HepG2 (cell line): ENCODE data around the gene P2RY6. TPM values are rescaled to one million over a fixed set of nuclear protein-coding genes. Genes with fewer than 3 reads are reported as not detected.

Experiments
- ARID3A ChIP-seq: IDR thresholded peaks from 2 replicates; pipeline ENCODE4 v1.6.1; 2012; ENCODE audit warnings: low read depth, low read length, improper control_type of control experiment
- BCL6 ChIP-seq: IDR thresholded peaks from 2 replicates; pipeline ENCODE4 v1.6.1; 2016; ENCODE audit warnings: missing genetic modification reagents, missing compliant biosample characterization
- HMG20A ChIP-seq: IDR thresholded peaks from 2 replicates; pipeline ENCODE4 v1.6.1; 2016; ENCODE audit warnings: borderline replicate concordance
- HNRNPL ChIP-seq: fragments of 200-400 bp; formaldehyde crosslinking; IDR thresholded peaks from 2 replicates; pipeline ENCODE4 v1.6.1; 2017; ENCODE audit warnings: mild to moderate bottlenecking, low read depth, low read length
- IKZF4 ChIP-seq: sonication (generic); formaldehyde crosslinking; IDR thresholded peaks from 2 replicates; pipeline ENCODE4 v1.5.1; 2020; ENCODE audit warnings: borderline replicate concordance, mild to moderate bottlenecking, low read depth, missing genetic modification reagents; ENCODE audit errors: not compliant biosample characterization
- NFAT5 ChIP-seq: sonication (generic); formaldehyde crosslinking; IDR thresholded peaks from 2 replicates; pipeline ENCODE4 v1.4.0; 2020; ENCODE audit warnings: missing genetic modification reagents
- RFX3 ChIP-seq: IDR thresholded peaks from 2 replicates; pipeline ENCODE4 v1.6.1; 2016; ENCODE audit warnings: missing biosample characterization, missing genetic modification reagents
- RXRB ChIP-seq: IDR thresholded peaks from 2 replicates; pipeline ENCODE4 v1.6.1; 2016; ENCODE audit warnings: borderline replicate concordance, missing genetic modification reagents, missing compliant biosample characterization
- TP53 ChIP-seq: sonication (generic); formaldehyde crosslinking; conservative IDR thresholded peaks from 2 replicates; pipeline ENCODE4 v1.4.0; 2020; ENCODE audit warnings: missing genetic modification reagents
- ZNF160 ChIP-seq: sonication (generic); formaldehyde crosslinking; IDR thresholded peaks from 2 replicates; pipeline ENCODE4 v1.8.0; 2022; ENCODE audit warnings: mild to moderate bottlenecking, inconsistent platforms, missing genetic modification reagents
- ZNF24 ChIP-seq: fragments of 450-650 bp; IDR thresholded peaks from 2 replicates; pipeline ENCODE4 v1.6.1; 2017; ENCODE audit warnings: antibody characterized with exemption, mild to moderate bottlenecking
- ZSCAN12 ChIP-seq: sonication (generic); formaldehyde crosslinking; IDR thresholded peaks from 2 replicates; pipeline ENCODE4 v1.9.0; 2021; ENCODE audit warnings: mild to moderate bottlenecking, missing genetic modification reagents
- polyA plus RNA-seq, 8 experiments: library from polyadenylated mRNA; depleted of rRNA in 3 of 8; stranded (reverse) in 7 of 8; unstranded in 1 of 8; fragments of >200 nt; fragmentation: Illumina TruSeq in 4 of 8; extraction: Trizol in 4 of 8; gene quantifications; 2 replicates each; pipeline versions ENCODE4 v1.2.1 to v1.2.3, GENCODE V29; 2011 to 2016; ENCODE audit warnings: low read depth in 4 of 8, missing spikeins in 1 of 8, mixed read lengths in 1 of 8; ENCODE audit not compliant: insufficient read depth in 1 of 8
- total RNA-seq, 5 experiments: library from RNA; depleted of rRNA; stranded (reverse); fragments of >200 nt; fragmentation: Illumina TruSeq; extraction: Trizol; gene quantifications; 2 replicates each; pipeline ENCODE4 v1.2.3, GENCODE V29; 2016; ENCODE audit warnings: low read depth in 1 of 5
- TF ChIP-seq, protein P1 (sequence below), 2 experiments: sonication (generic) in 1 of 2; formaldehyde crosslinking in 1 of 2; IDR thresholded peaks; 2 replicates each; pipeline versions ENCODE4 v1.5.1 to v1.6.1; 2011 to 2020; ENCODE audit warnings: borderline replicate concordance in 1 of 2, low read depth in 1 of 2, low read length in 1 of 2, mild to moderate bottlenecking in 1 of 2, missing genetic modification reagents in 1 of 2, moderate library complexity in 1 of 2
- TF ChIP-seq, protein P2 (sequence below): sonication (generic); formaldehyde crosslinking; IDR thresholded peaks from 2 replicates; pipeline ENCODE4 v1.4.0; 2020; ENCODE audit warnings: missing genetic modification reagents, borderline replicate concordance

The P2RY6 gene
- total and polyA plus RNA-seq, 2 of the 13 experiments (the other 11 are each of a cell fraction or from before 2014, with no cell fraction given), result 0.09 to 0.29 TPM

- TF ChIP-seq ARID3A (0 out of 2 replicates have a peak, but pooled peaks have one; percentile 35), RFX3 (CRISPR knock-in tag) (no peak), NFAT5 (CRISPR knock-in tag) (no peak), HNRNPL (no peak), RXRB (CRISPR knock-in tag) (peak; percentile 82), BCL6 (CRISPR knock-in tag) (peak; percentile 52), ZNF160 (CRISPR knock-in tag) (0 out of 2 replicates have a peak, but pooled peaks have one; percentile 31), IKZF4 (CRISPR knock-in tag) (no peak), HMG20A (CRISPR knock-in tag) (peak; percentile 76; the same call in 1 of the 2 replicates), TP53 (CRISPR knock-in tag) (no peak), ZNF24 (no peak), ZSCAN12 (CRISPR knock-in tag) (no peak)
- TF ChIP-seq, protein P1, sequence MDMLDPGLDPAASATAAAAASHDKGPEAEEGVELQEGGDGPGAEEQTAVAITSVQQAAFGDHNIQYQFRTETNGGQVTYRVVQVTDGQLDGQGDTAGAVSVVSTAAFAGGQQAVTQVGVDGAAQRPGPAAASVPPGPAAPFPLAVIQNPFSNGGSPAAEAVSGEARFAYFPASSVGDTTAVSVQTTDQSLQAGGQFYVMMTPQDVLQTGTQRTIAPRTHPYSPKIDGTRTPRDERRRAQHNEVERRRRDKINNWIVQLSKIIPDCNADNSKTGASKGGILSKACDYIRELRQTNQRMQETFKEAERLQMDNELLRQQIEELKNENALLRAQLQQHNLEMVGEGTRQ (IDR thresholded peaks at IDR 0.05; ENCODE audit: low read depth, low read length), result peak; percentile 45; the same call in 1 of the 2 replicates
- TF ChIP-seq, protein P1 (CRISPR knock-in tag; IDR thresholded peaks at IDR 0.05; ENCODE audit: borderline replicate concordance), result peak; percentile 61; the same call in 1 of the 2 replicates
- TF ChIP-seq, protein P2, sequence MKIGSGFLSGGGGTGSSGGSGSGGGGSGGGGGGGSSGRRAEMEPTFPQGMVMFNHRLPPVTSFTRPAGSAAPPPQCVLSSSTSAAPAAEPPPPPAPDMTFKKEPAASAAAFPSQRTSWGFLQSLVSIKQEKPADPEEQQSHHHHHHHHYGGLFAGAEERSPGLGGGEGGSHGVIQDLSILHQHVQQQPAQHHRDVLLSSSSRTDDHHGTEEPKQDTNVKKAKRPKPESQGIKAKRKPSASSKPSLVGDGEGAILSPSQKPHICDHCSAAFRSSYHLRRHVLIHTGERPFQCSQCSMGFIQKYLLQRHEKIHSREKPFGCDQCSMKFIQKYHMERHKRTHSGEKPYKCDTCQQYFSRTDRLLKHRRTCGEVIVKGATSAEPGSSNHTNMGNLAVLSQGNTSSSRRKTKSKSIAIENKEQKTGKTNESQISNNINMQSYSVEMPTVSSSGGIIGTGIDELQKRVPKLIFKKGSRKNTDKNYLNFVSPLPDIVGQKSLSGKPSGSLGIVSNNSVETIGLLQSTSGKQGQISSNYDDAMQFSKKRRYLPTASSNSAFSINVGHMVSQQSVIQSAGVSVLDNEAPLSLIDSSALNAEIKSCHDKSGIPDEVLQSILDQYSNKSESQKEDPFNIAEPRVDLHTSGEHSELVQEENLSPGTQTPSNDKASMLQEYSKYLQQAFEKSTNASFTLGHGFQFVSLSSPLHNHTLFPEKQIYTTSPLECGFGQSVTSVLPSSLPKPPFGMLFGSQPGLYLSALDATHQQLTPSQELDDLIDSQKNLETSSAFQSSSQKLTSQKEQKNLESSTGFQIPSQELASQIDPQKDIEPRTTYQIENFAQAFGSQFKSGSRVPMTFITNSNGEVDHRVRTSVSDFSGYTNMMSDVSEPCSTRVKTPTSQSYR, result peak; percentile 98
Measured at GRCh38 chr11:73237471-73238290, 34.5 kb upstream of the P2RY6 start (continued).
